Neural cell (in vitro differentiated cells): ENCODE measurements around the gene MIA2. TPM values are rescaled to one million over a fixed set of nuclear protein-coding genes. Genes with fewer than 3 reads are reported as not detected.

Source experiments
- H2AFZ ChIP-seq: fragments of 200-600, 300-800 bp; sonication (generic), shearing (Covaris generic); 2 replicates; pipeline ENCODE4 v1.6.0; 2014; ENCODE audit warnings: low read depth, mild to moderate bottlenecking, antibody characterized with exemption, low read length, moderate library complexity
- H3F3A ChIP-seq: fragments of 200-600 bp; shearing (Covaris generic); 2 replicates; pipeline ENCODE4 v1.6.1; 2016; ENCODE audit warnings: mild to moderate bottlenecking, moderate library complexity, mixed read lengths, antibody characterized with exemption, low read length; ENCODE audit not compliant: insufficient read depth, poor library complexity, severe bottlenecking
- H3K27ac ChIP-seq: fragments of 200-600, 300-800 bp; sonication (generic), shearing (Covaris generic); 2 replicates; pipeline ENCODE4 v1.5.1; 2014; ENCODE audit warnings: mild to moderate bottlenecking, low read length, moderate library complexity
- H3K27me3 ChIP-seq: fragments of 300-800, 200-600 bp; sonication (generic), shearing (Covaris generic); 2 replicates; pipeline ENCODE4 v1.6.0; 2014; ENCODE audit warnings: mild to moderate bottlenecking, low read depth, low read length, moderate library complexity; ENCODE audit not compliant: insufficient read depth
- H3K36me3 ChIP-seq: fragments of 300-800, 200-600 bp; sonication (generic), shearing (Covaris generic); 2 replicates; pipeline ENCODE4 v1.5.1; 2014; ENCODE audit warnings: mild to moderate bottlenecking, antibody characterized with exemption, low read length, moderate library complexity; ENCODE audit not compliant: insufficient read depth
- H3K4me2 ChIP-seq: fragments of 300-800, 200-600 bp; sonication (generic), shearing (Covaris generic); 2 replicates; pipeline ENCODE4 v1.6.0; 2014; ENCODE audit warnings: mild to moderate bottlenecking, low read length
- H3K4me3 ChIP-seq: fragments of 300-800, 200-600 bp; sonication (generic), shearing (Covaris generic); 2 replicates; pipeline ENCODE4 v1.5.1; 2014; ENCODE audit warnings: mild to moderate bottlenecking, low read length, moderate library complexity
- H3K79me2 ChIP-seq: fragments of 200-600 bp; shearing (Covaris generic); replicated peaks from 2 replicates; pipeline ENCODE4 v1.6.0; 2014; ENCODE audit warnings: mild to moderate bottlenecking, low read length, moderate library complexity; ENCODE audit not compliant: insufficient read depth
- H3K9ac ChIP-seq: fragments of 300-800, 200-600 bp; sonication (generic), shearing (Covaris generic); 2 replicates; pipeline ENCODE4 v1.6.1; 2016; ENCODE audit warnings: mild to moderate bottlenecking, low read length, mixed read lengths
- H3K9me2 ChIP-seq: fragments of 200-600 bp; shearing (Covaris generic); 2 replicates; pipeline ENCODE4 v1.6.1; 2016; ENCODE audit warnings: mild to moderate bottlenecking, low read length, mixed read lengths; ENCODE audit not compliant: insufficient read depth
- H3K9me3 ChIP-seq: fragments of 200-600, 300-800 bp; sonication (generic), shearing (Covaris generic); 2 replicates; pipeline ENCODE4 v1.6.1; 2016; ENCODE audit warnings: mild to moderate bottlenecking, mixed run types, low read length, moderate library complexity, mixed read lengths
- H4K20me1 ChIP-seq: fragments of 200-600 bp; shearing (Covaris generic); 2 replicates; pipeline ENCODE4 v1.6.1; 2016; ENCODE audit warnings: mild to moderate bottlenecking, mixed run types; ENCODE audit not compliant: insufficient read depth
- EP300 ChIP-seq: fragments of 450-650 bp; conservative IDR thresholded peaks from 2 replicates; pipeline ENCODE4 v1.6.1; 2014; ENCODE audit warnings: antibody characterized with exemption, mild to moderate bottlenecking, moderate library complexity; ENCODE audit not compliant: poor library complexity, severe bottlenecking
- EZH2 ChIP-seq: fragments of 200-600, 300-800 bp; shearing (Covaris generic), sonication (generic); IDR thresholded peaks from 2 replicates; pipeline ENCODE4 v1.6.1; 2014; ENCODE audit warnings: antibody characterized with exemption, low read length, borderline replicate concordance, mild to moderate bottlenecking; ENCODE audit not compliant: insufficient read depth, poor library complexity, severe bottlenecking
- MXI1 ChIP-seq: fragments of 450-650 bp; conservative IDR thresholded peaks from 2 replicates; pipeline ENCODE4 v1.6.1; 2014; ENCODE audit warnings: antibody characterized with exemption, mild to moderate bottlenecking; ENCODE audit not compliant: poor library complexity, severe bottlenecking
- POLR2AphosphoS5 ChIP-seq: IDR thresholded peaks from 2 replicates; pipeline ENCODE4 v1.6.1; 2012
- RAD21 ChIP-seq: fragments of 450-650 bp; conservative IDR thresholded peaks from 2 replicates; pipeline ENCODE4 v1.6.1; 2014; ENCODE audit warnings: antibody characterized with exemption, mild to moderate bottlenecking, moderate library complexity
- REST ChIP-seq: IDR thresholded peaks from 2 replicates; pipeline ENCODE4 v1.6.1; 2012; ENCODE audit warnings: borderline replicate concordance
- SMC3 ChIP-seq: fragments of 450-650 bp; conservative IDR thresholded peaks from 2 replicates; pipeline ENCODE4 v1.6.1; 2014; ENCODE audit warnings: antibody characterized with exemption, mild to moderate bottlenecking, moderate library complexity; ENCODE audit not compliant: poor library complexity
- TAF1 ChIP-seq: IDR thresholded peaks from 2 replicates; pipeline ENCODE4 v1.6.1; 2012; ENCODE audit warnings: low read depth
- polyA plus RNA-seq: library from polyadenylated mRNA; depleted of rRNA; stranded (reverse); fragments of >200 nt; gene quantifications from 2 replicates; pipeline ENCODE4 v1.2.3, GENCODE V29; 2014
- TF ChIP-seq, protein P1 (sequence below): fragments of 450-650 bp; IDR thresholded peaks from 2 replicates; pipeline ENCODE4 v1.5.1; 2014; ENCODE audit warnings: antibody characterized with exemption, mild to moderate bottlenecking, moderate library complexity; ENCODE audit not compliant: poor library complexity, severe bottlenecking

MIA2 gene
- polyA plus RNA-seq, 1 donor from 2014 or later, result 17.7 TPM

DNA sequence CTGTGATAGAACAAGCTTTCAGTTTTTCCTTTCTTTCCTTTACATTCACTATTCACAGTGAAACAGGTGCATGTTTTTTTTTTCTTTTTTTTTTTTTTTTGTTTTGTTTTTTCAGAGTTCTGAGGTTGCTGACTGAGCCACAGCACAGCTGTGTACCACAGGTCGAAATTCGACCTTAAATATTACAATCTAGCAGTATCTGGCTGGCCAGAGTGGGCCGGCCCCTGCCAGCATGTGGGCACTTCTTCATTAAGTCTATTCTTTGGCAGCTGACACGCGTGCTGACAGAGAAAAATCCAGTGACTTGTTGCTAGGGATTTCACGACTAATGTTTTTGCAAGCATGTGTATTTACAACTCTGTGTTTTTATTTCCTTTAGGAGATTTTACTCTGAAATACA, 164.7 kb downstream of the MIA2 start:
- no peak overlapping the region for H3K9ac ChIP-seq
- H3K27ac ChIP-seq, result no peak overlapping the region
- peaks cover 7% of the 10 kb centered on the region for H3K36me3 ChIP-seq
- H3K4me2 ChIP-seq, result no peak overlapping the region
- no peaks in the 10 kb centered on the region for H3K9me3 ChIP-seq
- H3K27me3 ChIP-seq, result no peaks in the 10 kb centered on the region
- no peaks in the 10 kb centered on the region for H3F3A ChIP-seq
- H3K9me2 ChIP-seq, result no peaks in the 10 kb centered on the region
- TF ChIP-seq RAD21, result no peak
- no peak for TF ChIP-seq EP300
- TF ChIP-seq, protein P1, sequence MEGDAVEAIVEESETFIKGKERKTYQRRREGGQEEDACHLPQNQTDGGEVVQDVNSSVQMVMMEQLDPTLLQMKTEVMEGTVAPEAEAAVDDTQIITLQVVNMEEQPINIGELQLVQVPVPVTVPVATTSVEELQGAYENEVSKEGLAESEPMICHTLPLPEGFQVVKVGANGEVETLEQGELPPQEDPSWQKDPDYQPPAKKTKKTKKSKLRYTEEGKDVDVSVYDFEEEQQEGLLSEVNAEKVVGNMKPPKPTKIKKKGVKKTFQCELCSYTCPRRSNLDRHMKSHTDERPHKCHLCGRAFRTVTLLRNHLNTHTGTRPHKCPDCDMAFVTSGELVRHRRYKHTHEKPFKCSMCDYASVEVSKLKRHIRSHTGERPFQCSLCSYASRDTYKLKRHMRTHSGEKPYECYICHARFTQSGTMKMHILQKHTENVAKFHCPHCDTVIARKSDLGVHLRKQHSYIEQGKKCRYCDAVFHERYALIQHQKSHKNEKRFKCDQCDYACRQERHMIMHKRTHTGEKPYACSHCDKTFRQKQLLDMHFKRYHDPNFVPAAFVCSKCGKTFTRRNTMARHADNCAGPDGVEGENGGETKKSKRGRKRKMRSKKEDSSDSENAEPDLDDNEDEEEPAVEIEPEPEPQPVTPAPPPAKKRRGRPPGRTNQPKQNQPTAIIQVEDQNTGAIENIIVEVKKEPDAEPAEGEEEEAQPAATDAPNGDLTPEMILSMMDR, result no peak
- TF ChIP-seq REST, result no peak
- no peak for TF ChIP-seq MXI1
- no peak for TF ChIP-seq TAF1
- no peak for TF ChIP-seq SMC3
- TF ChIP-seq POLR2AphosphoS5, result no peak
- no peak for TF ChIP-seq EZH2
- H2AFZ ChIP-seq, result no peak overlapping the region
- no peak overlapping the region for H3K4me3 ChIP-seq
- no peaks in the 10 kb centered on the region for H4K20me1 ChIP-seq
- no peaks in the 10 kb centered on the region for H3K79me2 ChIP-seq

DNA sequence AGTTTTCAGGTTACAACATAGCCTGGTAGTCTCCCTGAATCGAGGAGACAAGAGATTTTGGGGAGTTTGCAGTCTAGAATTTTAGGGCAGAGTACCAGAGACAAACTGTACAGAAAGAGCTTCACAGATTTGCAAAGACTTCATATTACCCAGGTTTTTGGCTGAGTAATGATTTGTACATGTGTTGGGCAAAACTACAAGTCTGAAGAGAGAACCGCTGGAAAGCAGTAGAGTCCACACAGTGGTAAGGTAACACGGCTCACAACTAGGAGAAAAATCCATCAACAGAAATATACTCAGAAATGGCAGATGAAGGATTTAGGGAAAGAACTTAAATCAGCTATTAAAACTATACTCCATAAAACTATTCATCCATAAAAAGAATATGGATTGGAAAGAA, 172.8 kb downstream of the MIA2 start:
- no peaks in the 10 kb centered on the region for H3K9me2 ChIP-seq
- no peak overlapping the region for H3K9ac ChIP-seq
- H3K27me3 ChIP-seq, result no peaks in the 10 kb centered on the region
- no peak overlapping the region for H3K4me2 ChIP-seq
- no peak overlapping the region for H3K27ac ChIP-seq
- H3K79me2 ChIP-seq, result no peaks in the 10 kb centered on the region
- no peak for TF ChIP-seq TAF1
- TF ChIP-seq, protein P1, result no peak
- no peak for TF ChIP-seq REST
- TF ChIP-seq MXI1, result no peak
- no peak for TF ChIP-seq EP300
- no peak for TF ChIP-seq SMC3
- no peak for TF ChIP-seq POLR2AphosphoS5
- TF ChIP-seq EZH2, result no peak
- no peak for TF ChIP-seq RAD21
- no peak overlapping the region for H2AFZ ChIP-seq
- peaks cover 3% of the 10 kb centered on the region for H3K9me3 ChIP-seq
- H3K4me3 ChIP-seq, result no peak overlapping the region
- no peaks in the 10 kb centered on the region for H3K36me3 ChIP-seq
- H3F3A ChIP-seq, result no peaks in the 10 kb centered on the region
- H4K20me1 ChIP-seq, result no peaks in the 10 kb centered on the region
